ENCODE results near the gene PABPN1. TPM values are rescaled to one million over a fixed set of nuclear protein-coding genes. Genes with fewer than 3 reads are reported as not detected.
"Not testable (repeated sequence)": the region's sequence is repeated elsewhere in the genome, so short reads cannot be mapped to it uniquely, and the experiment has no call there.

The PABPN1 gene, protein sequence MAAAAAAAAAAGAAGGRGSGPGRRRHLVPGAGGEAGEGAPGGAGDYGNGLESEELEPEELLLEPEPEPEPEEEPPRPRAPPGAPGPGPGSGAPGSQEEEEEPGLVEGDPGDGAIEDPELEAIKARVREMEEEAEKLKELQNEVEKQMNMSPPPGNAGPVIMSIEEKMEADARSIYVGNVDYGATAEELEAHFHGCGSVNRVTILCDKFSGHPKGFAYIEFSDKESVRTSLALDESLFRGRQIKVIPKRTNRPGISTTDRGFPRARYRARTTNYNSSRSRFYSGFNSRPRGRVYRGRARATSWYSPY
- 1,000 to 10,000 TPM in 1 of 12 donors, 100 to 1,000 TPM in 7, 10 to 100 TPM in 4; 92.5 to 1,853 (median 109) TPM for polyA plus RNA-seq (ENCODE audit: insufficient read length in 12 of 12)
- long read RNA-seq, donor 1, transcript PABPN1-207 (6 exons, 1,220 nt) = minor isoform, 5 of 98 reads
- long read RNA-seq, donor 1, transcript PABPN1-201 (7 exons, 2,001 nt) = major isoform, 44 of 98 reads
- long read RNA-seq, donor 1, transcript PABPN1-208 (5 exons, 778 nt) = minor isoform, 7 of 98 reads
- long read RNA-seq, donor 1, transcript PABPN1-202 (6 exons, 2,768 nt) = minor isoform, 14 of 98 reads
- long read RNA-seq, donor 1, partial matches to known transcripts = 21 of 98 reads
- long read RNA-seq, donor 1, other reads (novel, unspliced or antisense) = 5 of 98 reads
- long read RNA-seq, donor 2, transcript PABPN1-207 (6 exons, 1,220 nt) = minor isoform, 5 of 93 reads
- long read RNA-seq, donor 2, transcript PABPN1-202 (6 exons, 2,768 nt) = minor isoform, 5 of 93 reads
- long read RNA-seq, donor 2, transcript PABPN1-201 (7 exons, 2,001 nt) = major isoform, 23 of 93 reads
- long read RNA-seq, donor 2, partial matches to known transcripts = 57 of 93 reads
- long read RNA-seq, donor 2, other reads (novel, unspliced or antisense) = 0 of 93 reads
- long read RNA-seq, donor 3, transcript PABPN1-201 (7 exons, 2,001 nt) = major isoform, 12 of 23 reads
- long read RNA-seq, donor 3, transcript PABPN1-202 (6 exons, 2,768 nt) = minor isoform, 5 of 23 reads
- long read RNA-seq, donor 3, partial matches to known transcripts = 0 of 23 reads
- long read RNA-seq, donor 3, other reads (novel, unspliced or antisense) = 0 of 23 reads
- long read RNA-seq, donor 4, transcript PABPN1-201 (7 exons, 2,001 nt) = major isoform, 14 of 20 reads
- long read RNA-seq, donor 4, partial matches to known transcripts = 0 of 20 reads
- long read RNA-seq, donor 4, other reads (novel, unspliced or antisense) = 0 of 20 reads
- long read RNA-seq, donor 5, transcript PABPN1-202 (6 exons, 2,768 nt) = minor isoform, 32 of 108 reads
- long read RNA-seq, donor 5, transcript PABPN1-201 (7 exons, 2,001 nt) = major isoform, 63 of 108 reads
- long read RNA-seq, donor 5, partial matches to known transcripts = 5 of 108 reads
- long read RNA-seq, donor 5, other reads (novel, unspliced or antisense) = 0 of 108 reads
- long read RNA-seq, donor 6, transcript PABPN1-201 (7 exons, 2,001 nt) = major isoform, 11 of 17 reads
- long read RNA-seq, donor 6, partial matches to known transcripts = 0 of 17 reads
- long read RNA-seq, donor 6, other reads (novel, unspliced or antisense) = 0 of 17 reads
- long read RNA-seq, donor 7, transcript PABPN1-201 (7 exons, 2,001 nt) = major isoform, 16 of 29 reads
- long read RNA-seq, donor 7, partial matches to known transcripts = 5 of 29 reads
- long read RNA-seq, donor 7, other reads (novel, unspliced or antisense) = 0 of 29 reads
- long read RNA-seq, donor 8, transcript PABPN1-202 (6 exons, 2,768 nt) = minor isoform, 24 of 82 reads
- long read RNA-seq, donor 8, transcript PABPN1-201 (7 exons, 2,001 nt) = major isoform, 43 of 82 reads
- long read RNA-seq, donor 8, partial matches to known transcripts = 7 of 82 reads
- long read RNA-seq, donor 8, other reads (novel, unspliced or antisense) = 0 of 82 reads
- long read RNA-seq, donor 9, transcript PABPN1-201 (7 exons, 2,001 nt) = major isoform, 17 of 29 reads
- long read RNA-seq, donor 9, transcript PABPN1-202 (6 exons, 2,768 nt) = minor isoform, 9 of 29 reads
- long read RNA-seq, donor 9, partial matches to known transcripts = 0 of 29 reads
- long read RNA-seq, donor 9, other reads (novel, unspliced or antisense) = 0 of 29 reads
- long read RNA-seq, donor 10, transcript PABPN1-201 (7 exons, 2,001 nt) = major isoform, 27 of 40 reads
- long read RNA-seq, donor 10, transcript PABPN1-202 (6 exons, 2,768 nt) = minor isoform, 10 of 40 reads
- long read RNA-seq, donor 10, partial matches to known transcripts = 0 of 40 reads
- long read RNA-seq, donor 10, other reads (novel, unspliced or antisense) = 0 of 40 reads
- long read RNA-seq, donor 11, transcript PABPN1-207 (6 exons, 1,220 nt) = minor isoform, 5 of 123 reads
- long read RNA-seq, donor 11, transcript PABPN1-201 (7 exons, 2,001 nt) = major isoform, 21 of 123 reads
- long read RNA-seq, donor 11, partial matches to known transcripts = 90 of 123 reads
- long read RNA-seq, donor 11, other reads (novel, unspliced or antisense) = 0 of 123 reads

DNA sequence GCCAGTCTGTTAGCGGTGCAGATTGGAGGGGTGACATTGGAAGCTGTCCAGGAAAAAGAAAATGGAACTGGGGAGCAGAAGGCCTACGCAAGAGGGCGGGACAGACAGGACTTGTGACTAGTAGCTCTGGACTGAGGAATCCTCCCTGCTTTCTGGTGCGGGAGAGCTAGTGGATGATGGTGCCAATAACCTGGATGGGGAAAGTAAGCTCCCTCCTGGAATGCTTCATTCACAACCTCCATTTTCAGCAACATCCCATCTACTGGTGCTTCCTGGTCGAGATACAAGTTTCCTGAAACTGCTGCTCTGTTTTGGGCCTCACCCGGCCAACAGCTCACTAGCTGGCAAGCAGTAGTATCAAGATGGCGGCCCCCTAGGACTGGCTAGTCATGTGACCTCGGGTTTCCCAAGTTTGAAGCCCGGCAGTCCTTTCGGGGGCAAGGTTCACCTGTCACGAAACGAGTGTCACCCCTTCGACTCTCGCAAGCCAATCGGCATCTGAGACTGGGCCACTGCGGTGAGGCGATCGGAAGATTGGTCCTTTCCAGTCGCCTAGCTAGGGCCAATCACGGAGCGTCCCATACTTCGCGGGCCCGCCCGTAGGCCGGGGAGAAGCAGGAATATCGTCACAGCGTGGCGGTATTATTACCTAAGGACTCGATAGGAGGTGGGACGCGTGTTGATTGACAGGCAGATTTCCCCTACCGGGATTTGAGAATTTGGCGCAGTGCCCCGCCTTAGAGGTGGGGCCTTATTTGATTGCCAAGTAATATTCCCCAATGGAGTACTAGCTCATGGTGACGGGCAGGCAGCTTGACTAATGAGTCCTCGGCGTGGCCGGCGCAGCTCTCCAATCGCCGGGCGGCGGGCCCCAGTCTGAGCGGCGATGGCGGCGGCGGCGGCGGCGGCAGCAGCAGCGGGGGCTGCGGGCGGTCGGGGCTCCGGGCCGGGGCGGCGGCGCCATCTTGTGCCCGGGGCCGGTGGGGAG, at the start of gene PABPN1:
Gene PABPN1 (plus strand): TSS at position 874 of the 988 bp plus-strand sequence. CDS start 13 bp downstream, at position 887.
- DNase-seq = peak; percentile 100

DNA sequence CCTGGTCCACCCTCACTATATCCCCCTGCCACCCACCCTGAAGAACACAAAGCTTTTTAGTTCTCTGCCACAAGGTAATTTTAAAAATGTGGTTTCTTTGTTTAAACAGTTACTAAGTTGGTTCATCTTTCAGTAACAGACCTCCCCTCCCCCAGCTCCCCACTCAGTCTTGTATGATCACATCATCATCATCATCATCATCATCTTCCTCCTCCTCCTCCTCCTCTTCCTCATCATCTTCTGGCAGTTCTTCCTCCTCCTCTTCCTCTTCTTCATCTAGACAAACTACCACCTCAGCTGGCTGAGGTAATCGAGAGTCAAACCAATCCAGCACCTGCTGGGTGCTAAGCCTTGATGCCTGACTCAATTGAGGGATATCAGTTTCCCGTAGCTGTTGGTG, 45.8 kb upstream of the PABPN1 start:
- no peak for DNase-seq

DNA sequence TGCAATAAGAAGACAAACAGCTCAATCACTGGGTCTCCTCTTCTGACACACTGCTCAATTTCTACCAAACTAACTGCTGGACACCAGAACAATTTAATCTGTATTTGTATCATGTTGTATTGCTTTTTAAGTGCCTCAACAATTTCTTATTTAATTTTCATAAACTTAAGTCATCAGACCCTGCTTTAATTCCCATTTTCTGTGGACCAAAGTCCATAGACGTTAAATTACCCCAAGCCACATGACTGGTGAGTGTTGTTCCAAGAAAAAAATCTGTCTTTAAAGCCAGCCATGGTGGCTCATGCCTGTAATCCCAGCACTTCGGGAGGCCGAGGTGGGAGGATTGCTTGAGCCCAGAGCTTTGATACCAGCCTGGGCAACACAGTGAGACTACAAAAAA, 44.1 kb upstream of the PABPN1 start:
- no peak for DNase-seq

DNA sequence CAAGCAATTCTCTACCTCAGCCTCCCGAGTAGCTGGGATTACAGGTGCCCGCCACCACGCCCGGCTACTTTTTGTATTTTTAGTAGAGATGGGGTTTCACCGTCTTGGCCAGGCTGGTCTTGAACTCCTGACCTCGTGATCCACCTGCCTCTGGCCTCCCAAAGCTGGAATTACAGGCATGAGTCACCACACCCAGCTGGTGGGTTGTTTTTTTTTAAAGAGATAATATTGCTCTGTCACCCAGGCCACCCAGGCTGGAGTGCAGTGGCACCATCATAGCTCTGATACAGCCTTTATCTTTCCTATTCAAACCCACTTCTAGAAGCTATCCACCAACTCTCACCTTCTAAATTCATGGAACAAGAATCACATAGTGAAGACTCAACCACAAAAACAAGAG, 43.3 kb upstream of the PABPN1 start:
- DNase-seq = not testable (repeated sequence)

DNA sequence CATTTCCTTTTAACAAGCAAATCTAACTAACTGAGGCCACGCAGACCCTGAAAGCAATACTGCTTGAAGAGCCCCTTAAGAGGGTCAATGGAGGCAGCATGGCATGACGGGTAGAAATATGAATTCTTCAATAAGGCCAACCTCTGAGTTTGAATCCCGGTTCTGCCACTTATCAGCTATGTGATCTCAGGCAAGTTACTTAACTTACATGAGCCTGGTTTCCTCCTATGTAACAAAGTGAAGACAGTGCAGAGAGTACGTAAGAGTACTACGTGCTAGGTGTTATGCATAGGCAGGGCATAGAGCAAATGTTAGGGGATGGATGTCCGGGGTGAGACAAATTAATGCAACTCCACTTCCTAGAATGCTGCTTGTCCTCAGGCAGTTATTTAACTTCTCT, 40.0 kb upstream of the PABPN1 start:
- DNase-seq = no peak

DNA sequence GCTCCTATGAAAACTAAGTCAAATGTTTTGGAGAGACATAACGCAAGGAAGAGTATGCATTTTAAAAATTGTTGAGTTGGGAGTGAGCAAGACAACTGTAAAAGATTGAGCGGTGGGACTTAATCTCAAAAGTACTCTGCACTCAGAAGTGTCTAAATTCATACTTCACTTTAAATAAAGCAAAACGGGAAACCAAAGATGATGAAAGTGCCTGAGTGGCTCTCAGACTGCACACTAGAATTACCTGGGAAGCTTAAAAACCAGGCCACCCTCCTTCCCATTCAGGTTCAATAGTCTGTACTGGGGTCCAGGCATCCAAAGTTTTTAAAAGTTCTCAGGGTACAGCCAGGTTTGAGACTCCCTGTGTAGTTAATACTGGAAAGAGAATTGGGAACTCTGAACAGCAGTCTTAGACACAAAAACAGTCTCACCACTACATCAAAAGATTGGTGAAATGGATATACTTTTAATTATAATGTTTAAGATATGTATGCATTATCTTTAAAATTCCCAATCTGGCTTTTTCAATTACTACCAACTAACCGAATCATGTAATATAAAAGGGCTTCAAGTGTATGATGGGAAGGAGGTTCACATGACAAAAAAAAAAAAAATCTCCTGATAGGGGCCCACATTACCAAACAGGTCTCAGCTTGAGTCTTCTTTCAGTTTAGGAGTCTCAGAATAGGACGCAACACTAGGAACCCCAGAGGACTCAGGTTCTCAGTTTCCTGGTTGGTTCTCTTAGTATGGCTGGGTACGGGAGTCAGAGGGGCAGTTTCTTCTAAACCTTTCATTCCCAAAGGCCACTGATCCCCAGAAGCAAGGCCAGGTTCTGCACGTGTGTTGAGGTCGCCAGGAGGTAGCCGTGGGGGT, 36.4 kb upstream of the PABPN1 start:
- no peak for DNase-seq

DNA sequence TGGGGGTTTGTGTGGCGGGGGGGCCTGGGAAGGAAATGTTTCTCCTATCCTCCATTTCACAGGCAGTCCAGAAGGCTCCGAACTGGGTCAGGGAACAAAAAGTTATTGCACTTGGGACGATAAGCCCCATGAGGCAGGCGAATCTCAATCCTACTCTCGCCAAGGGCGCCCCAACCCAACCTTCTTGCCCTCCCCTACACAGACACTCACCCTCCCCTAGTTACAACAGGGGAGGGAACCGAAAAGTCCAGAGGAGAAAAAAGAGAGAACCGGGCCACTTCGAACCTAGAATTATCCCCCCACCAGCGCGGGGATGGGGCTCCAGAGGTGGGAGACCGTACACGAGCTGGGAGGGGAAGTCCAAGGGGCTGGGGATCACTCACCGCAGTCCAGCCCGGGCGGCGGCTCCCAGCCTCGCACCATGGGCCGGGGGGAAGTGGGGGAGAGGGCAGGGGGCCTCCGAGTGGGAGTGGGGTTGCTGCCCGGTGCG, 35.7 kb upstream of the PABPN1 start:
- no peak for DNase-seq

DNA sequence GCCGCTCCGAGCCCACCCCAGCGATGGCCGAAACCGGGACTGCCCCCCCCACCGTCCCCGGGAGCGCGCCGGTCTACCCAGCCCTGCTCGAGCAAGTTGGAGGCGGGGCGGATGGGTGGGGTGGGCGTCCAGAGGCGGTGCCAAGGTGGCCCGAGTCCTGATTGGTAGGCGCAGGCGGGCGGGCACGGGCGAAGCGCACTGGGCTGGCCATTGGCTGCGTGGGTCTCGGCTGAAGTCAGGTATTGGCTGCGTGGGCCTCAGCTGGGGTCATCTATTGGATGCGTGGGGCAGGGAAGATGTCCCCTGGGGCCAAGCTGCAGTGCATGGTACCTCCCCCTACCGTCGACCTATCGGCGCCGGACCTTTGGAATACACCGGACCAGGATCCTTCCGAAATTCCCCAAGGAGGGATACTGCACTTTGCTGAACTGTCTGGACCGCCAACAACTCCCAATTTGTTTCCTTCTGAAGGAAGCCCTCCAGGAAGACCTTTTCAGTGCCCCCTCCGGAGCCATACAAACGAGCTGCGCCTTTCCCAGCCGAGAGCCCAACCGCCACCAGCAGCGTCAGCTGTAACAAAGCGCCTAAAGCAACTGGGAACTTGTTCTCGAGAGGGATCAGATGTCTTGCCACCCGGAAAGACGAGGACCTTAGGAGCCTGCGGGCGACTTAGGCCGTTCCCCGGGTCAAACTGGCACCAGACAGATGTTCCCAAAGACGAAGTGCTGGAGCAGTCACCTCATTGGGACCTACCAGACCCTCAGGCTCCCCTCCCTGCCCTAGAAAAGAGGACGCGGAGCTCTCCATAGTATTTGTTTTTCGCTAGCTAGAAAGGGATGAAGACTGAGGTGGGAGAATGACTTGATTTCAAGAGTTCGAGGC, 35.0 kb upstream of the PABPN1 start, which contains the start of gene HOMEZ:
Gene HOMEZ (minus strand): TSS at position 113 of the 882 bp plus-strand sequence. CDS start 180 bp downstream, outside the sequence.
- peak; percentile 98 for DNase-seq

DNA sequence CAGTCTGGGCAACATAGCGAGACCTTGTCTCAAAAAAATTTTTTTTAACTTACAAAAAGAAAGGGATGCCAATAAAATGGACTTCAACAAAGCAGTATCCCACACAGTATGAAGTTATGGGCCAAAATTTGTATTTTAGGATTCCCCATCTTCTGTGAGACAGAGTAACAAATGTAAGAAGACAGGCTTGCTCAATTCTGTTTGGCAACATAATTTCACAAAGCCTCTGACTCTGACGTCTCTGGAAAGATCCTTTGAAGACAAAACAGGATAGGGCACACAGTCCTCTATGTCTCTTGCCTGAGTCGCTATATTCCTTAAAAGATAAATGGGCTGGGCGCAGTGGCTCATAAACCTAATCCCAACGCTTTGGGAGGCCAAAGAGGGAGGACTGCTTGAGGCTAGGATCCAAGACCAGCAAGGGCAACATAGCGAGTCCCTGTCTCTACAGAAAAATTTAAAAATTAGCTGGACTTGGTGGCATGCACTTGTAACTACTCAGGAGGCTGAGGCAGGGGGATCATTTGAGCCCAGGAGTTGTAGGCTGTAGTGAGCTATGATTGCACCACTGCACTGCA, 34.3 kb upstream of the PABPN1 start:
- no peak for DNase-seq

DNA sequence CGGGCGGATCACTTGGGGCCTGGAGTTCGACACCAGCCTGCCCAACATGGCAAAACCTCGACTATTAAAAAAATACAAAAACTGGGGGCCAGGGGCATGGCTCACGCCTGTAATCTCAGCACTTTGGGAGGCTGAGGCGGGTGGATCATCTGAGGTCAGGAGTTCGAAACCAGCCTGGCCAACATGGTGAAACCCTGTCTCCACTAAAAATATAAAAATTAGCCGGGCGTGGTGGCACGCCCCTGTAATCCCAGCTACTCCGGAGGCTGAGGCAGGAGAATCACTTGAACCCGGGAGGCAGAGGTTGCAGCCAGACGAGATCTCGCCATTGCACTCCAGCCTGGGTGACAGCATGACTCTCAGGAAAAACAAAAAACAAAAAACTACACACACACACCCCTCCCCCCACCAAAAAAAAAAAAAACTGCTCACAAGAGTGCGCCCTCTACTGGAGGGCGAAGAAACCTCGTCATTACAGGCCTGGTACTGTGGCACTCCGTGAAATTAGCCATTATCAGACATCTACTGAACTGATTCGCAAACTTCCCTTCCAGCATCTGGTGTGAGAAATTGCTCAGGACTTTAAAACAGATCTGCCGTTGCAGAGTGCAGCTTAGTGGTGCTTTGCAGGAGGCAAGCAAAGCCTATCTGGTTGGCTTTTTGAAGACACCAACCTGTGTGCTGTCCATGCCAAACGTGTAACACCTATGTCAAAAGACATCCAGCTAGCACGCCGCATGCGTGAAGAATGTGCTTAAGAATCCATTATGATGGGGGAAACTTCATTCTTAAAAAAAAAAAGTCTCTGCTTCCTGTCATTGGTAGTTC, 26.3 kb upstream of the PABPN1 start:
- DNase-seq = peak; percentile 49

DNA sequence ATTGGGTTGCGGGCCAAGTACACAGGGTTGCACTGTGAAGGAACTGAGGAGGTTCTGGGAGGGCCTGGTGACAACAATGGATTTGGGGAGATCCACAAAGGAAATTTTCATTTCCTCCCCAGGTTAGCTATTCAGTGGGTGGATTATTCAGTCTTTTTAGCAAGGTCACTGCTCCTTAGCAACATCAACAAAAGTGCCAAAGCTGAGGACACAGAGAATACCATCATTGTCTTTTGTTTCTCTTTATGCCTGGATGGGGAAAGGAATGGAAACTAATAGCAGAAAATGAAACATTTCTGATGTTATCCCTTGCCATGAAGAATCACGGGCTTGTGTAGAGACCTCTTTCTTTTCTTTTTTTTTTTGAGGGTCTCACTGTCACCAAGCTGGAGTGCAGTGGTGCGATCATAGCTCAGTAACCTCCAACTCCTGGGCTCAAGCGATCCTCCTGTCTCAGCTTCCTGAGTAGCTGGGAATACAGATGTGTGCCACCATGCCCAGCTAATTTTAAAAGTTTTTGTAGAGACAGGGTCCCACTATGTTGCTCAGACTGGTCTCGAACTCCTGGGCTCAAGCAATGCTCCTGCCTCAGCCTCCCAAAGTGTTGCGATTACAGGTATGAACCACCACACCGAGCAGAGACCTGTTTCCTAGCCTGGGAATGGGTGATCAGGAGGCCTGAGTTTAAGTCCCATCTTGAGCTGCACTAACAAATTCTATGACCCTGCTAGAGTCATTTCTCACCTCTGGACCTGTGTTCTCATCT, 25.1 kb upstream of the PABPN1 start:
- DNase-seq = no peak

DNA sequence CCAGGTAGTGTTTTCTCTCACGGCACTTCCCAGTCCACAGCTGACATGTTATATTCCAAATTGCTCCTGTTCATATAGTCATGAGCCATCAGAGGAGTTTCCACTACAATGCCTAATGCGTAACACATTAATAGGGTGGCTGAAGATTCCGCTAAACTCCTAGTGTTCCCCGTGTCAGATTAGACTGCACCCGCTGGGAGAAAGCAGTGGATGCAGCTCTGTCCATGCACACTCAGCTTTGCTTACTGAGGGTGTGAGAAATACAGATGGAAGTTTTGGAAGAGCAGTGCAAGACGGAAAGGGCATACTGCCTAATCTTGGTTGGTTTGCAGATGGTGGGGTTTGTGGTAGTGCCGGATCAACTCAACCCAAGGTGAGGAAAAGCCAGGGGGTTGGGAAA, 24.2 kb upstream of the PABPN1 start:
- no peak for DNase-seq

DNA sequence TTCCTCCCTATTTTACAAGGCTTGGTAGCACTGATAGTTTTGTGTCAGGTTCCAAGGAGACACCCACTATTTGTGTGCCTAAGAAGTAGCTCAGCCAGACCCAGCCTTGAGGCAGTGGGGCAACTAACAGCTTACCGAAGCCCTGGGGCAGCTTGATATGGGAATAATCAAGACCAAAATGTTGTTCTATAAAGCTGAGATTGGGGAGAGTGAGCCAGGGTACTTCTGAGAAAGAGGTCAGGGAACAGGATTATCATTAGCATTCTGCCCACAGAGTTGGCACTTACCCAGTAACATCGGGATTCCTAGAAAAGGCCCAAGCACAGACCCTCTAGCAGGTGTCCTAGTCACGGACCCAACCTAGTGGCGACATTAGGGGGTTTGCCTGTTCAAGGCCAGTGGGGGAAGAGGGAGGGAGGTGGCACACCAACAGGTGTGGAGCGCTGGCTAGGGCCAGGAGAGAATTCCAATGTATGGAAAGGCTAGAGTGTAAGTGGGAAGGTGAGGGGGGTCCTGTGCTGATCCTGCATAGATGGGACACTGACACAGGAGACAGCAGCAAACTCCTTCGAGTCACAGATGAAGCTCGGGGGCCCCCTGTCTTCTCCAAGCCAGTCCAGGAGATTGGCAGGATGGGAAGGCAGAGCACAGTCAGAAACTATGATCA, 23.5 kb upstream of the PABPN1 start:
- DNase-seq = no peak

Data from muscle of arm (tissue), 14 donors.